GM18507 (cell line): ENCODE results near the gene SFXN5.

Experiments
- DNase-seq: peaks from one replicate; pipeline ENCODE4 v3.0.0; 2011; ENCODE audit warnings: low read depth; ENCODE audit not compliant: insufficient read length; ENCODE audit errors: extremely low spot score
- FAIRE-seq: peaks from 2 replicates; lab custom pipeline; 2011; peaks lifted over from hg19 to GRCh38; lab: Jason Lieb, UNC

Gene SFXN5

GRCh38 chr2:73000808-73001570, 70.5 kb downstream of the SFXN5 start:
- no peak for DNase-seq
- FAIRE-seq = no peak

GRCh38 chr2:72999729-73000725, 71.5 kb downstream of the SFXN5 start:
- no peak for FAIRE-seq

GRCh38 chr2:72998724-72999123, 72.8 kb downstream of the SFXN5 start:
- no peak for DNase-seq
- FAIRE-seq = no peak

More at GRCh38 chr2:72999729-73000725, 71.5 kb downstream of the SFXN5 start:
- no peak for DNase-seq

- no peak for DNase-seq
- no peak for FAIRE-seq
These were observed 73.3 kb downstream of the SFXN5 start for GRCh38 chr2:72998234-72998651.

- FAIRE-seq (no peak), DNase-seq (no peak)
These were observed 75.4 kb downstream of the SFXN5 start for GRCh38 chr2:72996117-72996502.

- no peak for FAIRE-seq
These were observed 75.9 kb downstream of the SFXN5 start for GRCh38 chr2:72995430-72996116.

GRCh38 chr2:72994991-72995380, 76.5 kb downstream of the SFXN5 start:
- no peak for DNase-seq
- FAIRE-seq = no peak

More at GRCh38 chr2:72995430-72996116, 75.9 kb downstream of the SFXN5 start:
- no peak for DNase-seq

- FAIRE-seq = no peak
These were observed 77.1 kb downstream of the SFXN5 start for GRCh38 chr2:72994282-72994990.

GRCh38 chr2:72993933-72994280, 77.6 kb downstream of the SFXN5 start:
- DNase-seq (no peak), FAIRE-seq (no peak)

More at GRCh38 chr2:72994282-72994990, 77.1 kb downstream of the SFXN5 start:
- DNase-seq = no peak

GRCh38 chr2:72993147-72993932, 78.2 kb downstream of the SFXN5 start:
- FAIRE-seq (peak; percentile 81), DNase-seq (peak; percentile 57)

- DNase-seq (no peak), FAIRE-seq (no peak)
These were observed 78.8 kb downstream of the SFXN5 start for GRCh38 chr2:72992734-72993102.

GRCh38 chr2:72991980-72992733, 79.4 kb downstream of the SFXN5 start:
- FAIRE-seq (no peak), DNase-seq (no peak)

GRCh38 chr2:72991439-72991725, 80.1 kb downstream of the SFXN5 start:
- FAIRE-seq = no peak

GRCh38 chr2:72990695-72991438, 80.6 kb downstream of the SFXN5 start:
- no peak for DNase-seq
- no peak for FAIRE-seq

More at GRCh38 chr2:72991439-72991725, 80.1 kb downstream of the SFXN5 start:
- no peak for DNase-seq

- DNase-seq (no peak), FAIRE-seq (no peak)
These were observed 81.5 kb downstream of the SFXN5 start for GRCh38 chr2:72989770-72990556.

GRCh38 chr2:72988726-72989273, 82.7 kb downstream of the SFXN5 start:
- DNase-seq (no peak), FAIRE-seq (no peak)
